GM18505 (cell line): ENCODE measurements around the gene CTSO.

Experiments
- ATAC-seq: cut with Tn5 transposase; IDR thresholded peaks from one replicate; pipeline ENCODE4 v1.9.1; 2021; ENCODE audit not compliant: unreplicated experiment
- POLR2A ChIP-seq: IDR thresholded peaks from 4 replicates; pipeline ENCODE4 v1.6.1; 2011; ENCODE audit warnings: borderline replicate concordance; ENCODE audit not compliant: insufficient read depth, insufficient read length; ENCODE audit errors: extremely low read depth

CTSO gene

GRCh38 chr4:155883895-155884294, 69.8 kb downstream of the CTSO start:
- ATAC-seq: no peak
- no peak for TF ChIP-seq POLR2A

GRCh38 chr4:155881555-155881954, 72.1 kb downstream of the CTSO start:
- ATAC-seq: peak; percentile 48

GRCh38 chr4:155879767-155880166, 73.9 kb downstream of the CTSO start:
- TF ChIP-seq POLR2A: no peak
- ATAC-seq: no peak

More at GRCh38 chr4:155881555-155881954, 72.1 kb downstream of the CTSO start:
- no peak for TF ChIP-seq POLR2A

GRCh38 chr4:155878611-155879010, 75.1 kb downstream of the CTSO start:
- no peak for ATAC-seq
- no peak for TF ChIP-seq POLR2A

- no peak for ATAC-seq
- TF ChIP-seq POLR2A: no peak
Observed at GRCh38 chr4:155877971-155878370, 75.7 kb downstream of the CTSO start.

GRCh38 chr4:155875878-155876277, 77.8 kb downstream of the CTSO start:
- no peak for TF ChIP-seq POLR2A
- ATAC-seq: no peak
